ENCODE results near the gene GCNT1. TPM values are rescaled to one million over a fixed set of nuclear protein-coding genes. Genes with fewer than 3 reads are reported as not detected.

GCNT1 gene
- total and polyA plus RNA-seq, 2 of the 4 experiments (the other 2 are of a cell fraction): 12.5 to 46.6 TPM

- no peak overlapping the region for H3K4ac ChIP-seq (ENCODE audit: low read depth, low read length)
- no peak overlapping the region for H3K27ac ChIP-seq (ENCODE audit: insufficient read depth, low read length)
- DNase-seq (no peak), ATAC-seq (ENCODE audit: low read depth) (no peak)
- H3K4me3 ChIP-seq (ENCODE audit: insufficient read depth, low read depth, low read length): no peak overlapping the region
- H2BK120ac ChIP-seq (ENCODE audit: low read depth, low read length): no peak overlapping the region
- no peak overlapping the region for H3K18ac ChIP-seq (ENCODE audit: low read depth, low read length)
- dilution Hi-C loops (cut with HindIII; ENCODE audit: low sequenced_read_pairs, unreplicated experiment) (no loop called here), intact Hi-C loops (cut with micrococcal nuclease) (no loop called here), in situ Hi-C loops (cut with MboI; ENCODE audit: low sequenced_read_pairs) (no loop called here)
- H2BK5ac ChIP-seq (ENCODE audit: low read depth, low read length, poor library complexity, severe bottlenecking): no peak overlapping the region
- no peak overlapping the region for H2BK15ac ChIP-seq (ENCODE audit: low read depth, low read length)
- no peaks in the 10 kb centered on the region for H3K36me3 ChIP-seq (ENCODE audit: control insufficient read depth, insufficient read depth, low read length)
- no peaks in the 10 kb centered on the region for H4K20me1 ChIP-seq (ENCODE audit: insufficient read depth, low read length)
- CTCF ChIA-PET: no interaction called here
- H3K79me1 ChIP-seq (ENCODE audit: low read depth in 1 of 2, low read length in 2 of 2): no peaks in the 10 kb centered on the region
- H3K9me1 ChIP-seq (ENCODE audit: insufficient read depth, low read length): no peaks in the 10 kb centered on the region
- H2AFZ ChIP-seq (replicated peaks; ENCODE audit: low read length, poor library complexity): no peak overlapping the region
- no peak overlapping the region for H4K8ac ChIP-seq (ENCODE audit: low read depth in 2 of 2, low read length in 2 of 2)
- H2AK9ac ChIP-seq (replicated peaks; ENCODE audit: low read depth, low read length, poor library complexity): no peak overlapping the region
- TF ChIP-seq RAD21 (IDR thresholded peaks at IDR 0.05; ENCODE audit: low read length) (no peak), MAFK (IDR thresholded peaks at IDR 0.05; ENCODE audit: low read depth, low read length) (no peak), CEBPB (IDR thresholded peaks at IDR 0.05; ENCODE audit: low read depth, low read length) (no peak), BHLHE40 (IDR thresholded peaks at IDR 0.05; ENCODE audit: low read depth, low read length) (no peak), POLR2A (IDR thresholded peaks at IDR 0.05; ENCODE audit: low read depth, low read length) (no peak), USF2 (IDR thresholded peaks at IDR 0.05; ENCODE audit: low read depth, low read length) (no peak), RCOR1 (IDR thresholded peaks at IDR 0.05; ENCODE audit: insufficient replicate concordance, low read length) (no peak), RFX5 (IDR thresholded peaks at IDR 0.05; ENCODE audit: low read depth, low read length) (no peak), CHD1 (IDR thresholded peaks at IDR 0.05; ENCODE audit: low read depth, low read length) (no peak), CTCF (conservative IDR thresholded peaks at IDR 0.05; ENCODE audit: low read depth, low read length) (no peak), MXI1 (IDR thresholded peaks at IDR 0.05; ENCODE audit: borderline replicate concordance, low read depth, low read length) (no peak), ELK1 (IDR thresholded peaks at IDR 0.05; ENCODE audit: borderline replicate concordance, low read depth, low read length) (no peak), NFE2L2 (IDR thresholded peaks at IDR 0.05; ENCODE audit: low read depth, low read length) (no peak), MAZ (IDR thresholded peaks at IDR 0.05; ENCODE audit: borderline replicate concordance, low read depth, low read length) (no peak), FOS (IDR thresholded peaks at IDR 0.05; ENCODE audit: low read depth, low read length) (no peak)
- H3K9ac ChIP-seq (ENCODE audit: low read depth, low read length): no peak overlapping the region
- H3K27me3 ChIP-seq (ENCODE audit: control insufficient read depth, insufficient read depth, low read length): no peaks in the 10 kb centered on the region
- BruUV-seq (replicated peaks): no TSS peak
- H3K23ac ChIP-seq (ENCODE audit: low read depth, low read length): no peak overlapping the region
- H3K4me1 ChIP-seq (ENCODE audit: control insufficient read depth, insufficient read depth, low read length): no peaks in the 10 kb centered on the region
- H3K4me2 ChIP-seq (ENCODE audit: low read depth, low read length): no peak overlapping the region
- no peak overlapping the region for H3K56ac ChIP-seq (ENCODE audit: extremely low read depth, insufficient read depth, low read length)
- POLR2A ChIA-PET (ENCODE audit: unreplicated experiment): no interaction called here
- no peak overlapping the region for H2AK5ac ChIP-seq (ENCODE audit: low read depth, low read length)
- H4K5ac ChIP-seq (ENCODE audit: low read depth, low read length): no peak overlapping the region
- no peaks in the 10 kb centered on the region for H3K9me3 ChIP-seq (ENCODE audit: control insufficient read depth, insufficient read depth, low read length)
- H3K14ac ChIP-seq (replicated peaks; ENCODE audit: low read depth, low read length): no peak overlapping the region
- no peak overlapping the region for H2BK20ac ChIP-seq (ENCODE audit: low read depth, low read length)
- no peak overlapping the region for H4K91ac ChIP-seq (ENCODE audit: insufficient read depth, low read depth, low read length)
- no CpG with 5 or more reads among the region's 4 CpGs for WGBS, 2 experiments (ENCODE audit: extremely low coverage in 2 of 2, insufficient read length in 1 of 2)
Measured at GRCh38 chr9:76424491-76424890, 34.5 kb upstream of the GCNT1 start.
